Measurements from ENCODE around the gene SUB1. TPM values are rescaled to one million over a fixed set of nuclear protein-coding genes. Genes with fewer than 3 reads are reported as not detected.

Gene SUB1
- polyA plus RNA-seq, 1 of the 3 experiments (the other 2 are of a cell fraction) = 50.8 TPM

DNA sequence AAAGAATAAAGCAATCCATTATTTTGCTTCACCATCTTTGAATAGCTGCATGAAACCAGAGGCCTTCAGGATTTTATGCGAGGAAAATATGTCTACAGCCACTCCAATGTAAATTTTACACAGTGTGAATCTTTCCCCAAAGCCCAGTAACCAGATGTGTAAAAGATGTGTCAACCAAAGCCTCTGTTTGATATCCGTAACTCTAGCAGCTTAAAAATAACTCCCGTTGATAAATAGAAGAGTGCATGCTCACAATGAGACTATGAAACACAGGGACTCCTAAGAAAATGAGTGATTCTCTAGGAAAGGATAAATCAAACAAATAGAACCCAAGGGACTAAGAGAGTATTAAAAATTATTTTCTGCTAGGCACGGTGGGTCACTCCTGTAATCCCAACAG is 65.7 kb downstream of the SUB1 start:
- no peaks in the 10 kb centered on the region for H4K20me1 ChIP-seq (ENCODE audit: insufficient read depth)
- H3K4me1 ChIP-seq (ENCODE audit: control insufficient read depth in 1 of 2, insufficient read depth in 2 of 2, low read depth in 1 of 2, low read length in 1 of 2) = no peaks in the 10 kb centered on the region
- 0 out of 2 replicates have a peak overlapping the region, but pooled peaks have one; percentile 6 for H2AFZ ChIP-seq (ENCODE audit: low read depth)
- H3K27me3 ChIP-seq (ENCODE audit: insufficient read depth) = no peaks in the 10 kb centered on the region
- no peak overlapping the region for H3K4me2 ChIP-seq
- no peak overlapping the region for H3K9ac ChIP-seq
- no peaks in the 10 kb centered on the region for H3K79me2 ChIP-seq (ENCODE audit: insufficient read depth)
- TF ChIP-seq GATA2 (CRISPR knock-in tag; IDR thresholded peaks at IDR 0.05) = no peak
- no peak for TF ChIP-seq RXRA (IDR thresholded peaks at IDR 0.05; ENCODE audit: borderline replicate concordance, low read depth)
- TF ChIP-seq FOXM1 (IDR thresholded peaks at IDR 0.05; ENCODE audit: low read depth) = no peak
- TF ChIP-seq, protein P1, sequence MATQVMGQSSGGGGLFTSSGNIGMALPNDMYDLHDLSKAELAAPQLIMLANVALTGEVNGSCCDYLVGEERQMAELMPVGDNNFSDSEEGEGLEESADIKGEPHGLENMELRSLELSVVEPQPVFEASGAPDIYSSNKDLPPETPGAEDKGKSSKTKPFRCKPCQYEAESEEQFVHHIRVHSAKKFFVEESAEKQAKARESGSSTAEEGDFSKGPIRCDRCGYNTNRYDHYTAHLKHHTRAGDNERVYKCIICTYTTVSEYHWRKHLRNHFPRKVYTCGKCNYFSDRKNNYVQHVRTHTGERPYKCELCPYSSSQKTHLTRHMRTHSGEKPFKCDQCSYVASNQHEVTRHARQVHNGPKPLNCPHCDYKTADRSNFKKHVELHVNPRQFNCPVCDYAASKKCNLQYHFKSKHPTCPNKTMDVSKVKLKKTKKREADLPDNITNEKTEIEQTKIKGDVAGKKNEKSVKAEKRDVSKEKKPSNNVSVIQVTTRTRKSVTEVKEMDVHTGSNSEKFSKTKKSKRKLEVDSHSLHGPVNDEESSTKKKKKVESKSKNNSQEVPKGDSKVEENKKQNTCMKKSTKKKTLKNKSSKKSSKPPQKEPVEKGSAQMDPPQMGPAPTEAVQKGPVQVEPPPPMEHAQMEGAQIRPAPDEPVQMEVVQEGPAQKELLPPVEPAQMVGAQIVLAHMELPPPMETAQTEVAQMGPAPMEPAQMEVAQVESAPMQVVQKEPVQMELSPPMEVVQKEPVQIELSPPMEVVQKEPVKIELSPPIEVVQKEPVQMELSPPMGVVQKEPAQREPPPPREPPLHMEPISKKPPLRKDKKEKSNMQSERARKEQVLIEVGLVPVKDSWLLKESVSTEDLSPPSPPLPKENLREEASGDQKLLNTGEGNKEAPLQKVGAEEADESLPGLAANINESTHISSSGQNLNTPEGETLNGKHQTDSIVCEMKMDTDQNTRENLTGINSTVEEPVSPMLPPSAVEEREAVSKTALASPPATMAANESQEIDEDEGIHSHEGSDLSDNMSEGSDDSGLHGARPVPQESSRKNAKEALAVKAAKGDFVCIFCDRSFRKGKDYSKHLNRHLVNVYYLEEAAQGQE (IDR thresholded peaks at IDR 0.05; ENCODE audit: low read depth, low read length) = no peak
- no peak for TF ChIP-seq MEF2A (IDR thresholded peaks at IDR 0.05; ENCODE audit: borderline replicate concordance, low read depth)
- TF ChIP-seq USF1 (IDR thresholded peaks at IDR 0.05; ENCODE audit: borderline replicate concordance, low read depth) = no peak
- no peak for TF ChIP-seq RFX5 (IDR thresholded peaks at IDR 0.05; ENCODE audit: low read length)
- TF ChIP-seq JUND (IDR thresholded peaks at IDR 0.05) = no peak
- no peak for TF ChIP-seq EP300 (IDR thresholded peaks at IDR 0.05; ENCODE audit: borderline replicate concordance in 1 of 2, low read depth in 1 of 2, low read length in 1 of 2)
- no peak for TF ChIP-seq CHD2 (IDR thresholded peaks at IDR 0.05; ENCODE audit: low read length, partially characterized antibody)
- TF ChIP-seq NRF1 (IDR thresholded peaks at IDR 0.05; ENCODE audit: low read depth, low read length) = no peak
- TF ChIP-seq TCF12 (IDR thresholded peaks at IDR 0.05) = no peak
- no peak for TF ChIP-seq MXI1 (IDR thresholded peaks at IDR 0.05; ENCODE audit: low read depth, low read length)
- no peak for TF ChIP-seq TAF1 (IDR thresholded peaks at IDR 0.05; ENCODE audit: borderline replicate concordance, low read depth, low read length)
- no peak for TF ChIP-seq GABPA (IDR thresholded peaks at IDR 0.05; ENCODE audit: low read depth)
- TF ChIP-seq, protein P2, sequence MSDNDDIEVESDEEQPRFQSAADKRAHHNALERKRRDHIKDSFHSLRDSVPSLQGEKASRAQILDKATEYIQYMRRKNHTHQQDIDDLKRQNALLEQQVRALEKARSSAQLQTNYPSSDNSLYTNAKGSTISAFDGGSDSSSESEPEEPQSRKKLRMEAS (IDR thresholded peaks at IDR 0.05; ENCODE audit: low read depth) = no peak
- TF ChIP-seq SIN3A (IDR thresholded peaks at IDR 0.05; ENCODE audit: borderline replicate concordance, low read depth, low read length) = no peak
- TF ChIP-seq EZH2phosphoT487 (IDR thresholded peaks at IDR 0.05; ENCODE audit: borderline replicate concordance, low read depth) = no peak
- TF ChIP-seq YY1 (IDR thresholded peaks at IDR 0.05; ENCODE audit: low read depth) = no peak
- H3K36me3 ChIP-seq (replicated peaks in 1 of 2; ENCODE audit: control insufficient read depth in 1 of 2, insufficient read depth in 2 of 2, low read length in 1 of 2) = no peaks in the 10 kb centered on the region
- no peak overlapping the region for H3K4me3 ChIP-seq (ENCODE audit: low read depth in 2 of 2, low read length in 1 of 2)
- no peaks in the 10 kb centered on the region for H3K9me2 ChIP-seq
- ChIA-PET CTCF (no interaction called here), POLR2A (no interaction called here)
- 70% methylated on average over 4 of the region's 4 CpGs for WGBS (ENCODE audit: low lambda C conversion rate)
- no peaks in the 10 kb centered on the region for H3F3A ChIP-seq (replicated peaks; ENCODE audit: insufficient read depth)
- H3K9me3 ChIP-seq = no peaks in the 10 kb centered on the region
- DNase-seq = no peak
- H3K27ac ChIP-seq (ENCODE audit: low read depth in 2 of 2, low read length in 1 of 2) = no peak overlapping the region
